Keratinocyte (primary cell): ENCODE results near the gene TH. TPM values are rescaled to one million over a fixed set of nuclear protein-coding genes. Genes with fewer than 3 reads are reported as not detected.

Experiments used
- DNase-seq: peaks from one replicate; pipeline ENCODE4 v3.0.0-alpha.2; 2011; ENCODE audit warnings: low read depth, missing footprints, low spot score
- FAIRE-seq: peaks from 2 replicates; lab custom pipeline; 2011; peaks lifted over from hg19 to GRCh38; lab: Jason Lieb, UNC
- H2AFZ ChIP-seq: 2 replicates; pipeline ENCODE4 v1.6.0; 2012; ENCODE audit warnings: low read length, control low read depth, inconsistent platforms; ENCODE audit not compliant: control insufficient read depth
- H3K27ac ChIP-seq: 2 replicates; pipeline ENCODE4 v1.5.1; 2011; ENCODE audit warnings: low read length; ENCODE audit not compliant: control insufficient read depth, insufficient read depth
- H3K27me3 ChIP-seq: 3 replicates; pipeline ENCODE4 v1.6.0; 2011; ENCODE audit warnings: low read length; ENCODE audit not compliant: control insufficient read depth, insufficient read depth; ENCODE audit errors: extremely low read depth
- H3K36me3 ChIP-seq, 2 experiments: 2 replicates in 1 of 2; 3 replicates in 1 of 2; pipeline ENCODE4 v1.5.1; 2011; ENCODE audit warnings: low read length in 2 of 2, mild to moderate bottlenecking in 1 of 2; ENCODE audit not compliant: control insufficient read depth in 2 of 2, insufficient read depth in 2 of 2; ENCODE audit errors: extremely low read depth in 1 of 2
- H3K4me1 ChIP-seq: 3 replicates; pipeline ENCODE4 v1.5.1; 2011; ENCODE audit warnings: low read length; ENCODE audit not compliant: control insufficient read depth, insufficient read depth; ENCODE audit errors: extremely low read depth
- H3K4me2 ChIP-seq: 3 replicates; pipeline ENCODE4 v1.6.0; 2011; ENCODE audit warnings: low read depth, low read length; ENCODE audit not compliant: control insufficient read depth, insufficient read depth; ENCODE audit errors: extremely low read depth
- H3K4me3 ChIP-seq, 3 experiments: fragments of 200-600 bp in 1 of 3; sonication (generic) in 1 of 3; 2 replicates in 2 of 3; 3 replicates in 1 of 3; pipeline ENCODE4 v1.5.1; 2011 to 2016; ENCODE audit warnings: low read length in 3 of 3, mild to moderate bottlenecking in 3 of 3, control low read depth in 2 of 3, inconsistent platforms in 1 of 3, low read depth in 1 of 3, mixed read lengths in 1 of 3, mixed run types in 1 of 3, moderate library complexity in 1 of 3; ENCODE audit not compliant: control insufficient read depth in 2 of 3, insufficient read depth in 2 of 3; ENCODE audit errors: extremely low read depth in 1 of 3
- H3K79me2 ChIP-seq: 2 replicates; pipeline ENCODE4 v1.6.0; 2012; ENCODE audit warnings: low read length; ENCODE audit not compliant: control insufficient read depth, insufficient read depth
- H3K9ac ChIP-seq: 3 replicates; pipeline ENCODE4 v1.6.0; 2011; ENCODE audit warnings: low read length; ENCODE audit not compliant: control insufficient read depth, insufficient read depth; ENCODE audit errors: extremely low read depth
- H3K9me1 ChIP-seq: 3 replicates; pipeline ENCODE4 v1.6.0; 2011; ENCODE audit warnings: low read length; ENCODE audit not compliant: control insufficient read depth, insufficient read depth; ENCODE audit errors: extremely low read depth
- H3K9me3 ChIP-seq: 2 replicates; pipeline ENCODE4 v1.5.1; 2012; ENCODE audit warnings: low read depth, low read length; ENCODE audit not compliant: control insufficient read depth
- H4K20me1 ChIP-seq: 3 replicates; pipeline ENCODE4 v1.6.0; 2011; ENCODE audit warnings: low read length; ENCODE audit not compliant: control insufficient read depth, insufficient read depth; ENCODE audit errors: extremely low read depth
- CTCF ChIP-seq, 3 experiments: IDR thresholded peaks in 1 of 3; conservative IDR thresholded peaks in 1 of 3; optimal IDR thresholded peaks in 1 of 3; 2 replicates in 2 of 3; 3 replicates in 1 of 3; pipeline versions ENCODE3 to v1.5.1; 2011; ENCODE audit warnings: low read length in 3 of 3, mild to moderate bottlenecking in 3 of 3, moderate library complexity in 2 of 3, control low read depth in 1 of 3, inconsistent platforms in 1 of 3; ENCODE audit not compliant: insufficient read depth in 2 of 3; ENCODE audit errors: extremely low read depth in 1 of 3
- EZH2 ChIP-seq: IDR thresholded peaks from one replicate; pipeline ENCODE4 v1.6.1; 2012; ENCODE audit warnings: inconsistent platforms, mild to moderate bottlenecking, low read length, moderate library complexity
- dilution Hi-C: fragments of 300-500 bp; cut with MboI; formaldehyde crosslinking; loops from one replicate; pipeline ENCODE4 v1.7.0; 2020; ENCODE audit warnings: low sequenced_read_pairs; ENCODE audit not compliant: extremely low pct_ligation_motif_present
- polyA plus RNA-seq, 5 experiments: library from polyadenylated mRNA; depleted of rRNA in 3 of 5; stranded (reverse) in 3 of 5; stranded (forward) in 1 of 5; unstranded in 1 of 5; fragments of >200 nt; gene quantifications; 1 replicate in 1 of 5; 2 replicates in 3 of 5; 3 replicates in 1 of 5; pipeline versions ENCODE4 v1.2.1 to v1.2.3, GENCODE V29; 2011 to 2012; ENCODE audit warnings: missing spikeins in 2 of 5, low read depth in 1 of 5, low replicate concordance in 1 of 5

Gene TH
- polyA plus RNA-seq, 1 donor (not counting 4 experiments of a cell fraction or from before 2014, with no cell fraction given) = 0.50 TPM

DNA sequence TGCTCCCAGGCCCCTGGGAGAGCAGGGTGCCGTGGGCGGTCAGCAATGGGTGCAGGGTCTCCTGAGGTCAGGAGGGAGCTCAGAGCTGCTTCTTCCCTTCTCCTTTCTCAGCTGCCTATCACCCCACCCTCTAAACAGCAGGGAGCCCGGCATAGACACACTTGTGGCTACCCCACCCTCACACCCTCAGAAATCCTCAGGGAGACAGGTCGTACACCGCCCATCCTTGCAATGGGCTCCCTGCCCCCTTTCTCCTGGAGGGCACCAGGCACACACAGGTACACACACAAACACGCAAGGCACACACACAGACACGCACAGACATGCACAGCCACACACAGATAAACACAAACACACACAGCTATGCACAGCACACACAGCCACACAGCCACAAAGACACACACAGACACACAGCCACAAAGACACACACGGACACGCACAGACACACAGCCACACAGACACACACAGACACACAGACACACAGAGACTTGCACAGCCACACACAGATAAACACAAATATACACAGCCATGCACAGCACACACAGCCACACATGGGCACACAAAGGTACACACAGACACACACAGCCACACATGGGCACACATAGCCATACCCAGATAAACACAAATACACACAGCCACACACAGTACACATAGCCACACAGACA is 44.9 kb upstream of the TH start:
- Histone ChIP-seq H3K79me2 (no peaks in the 10 kb centered on the region), H3K9me1 (no peaks in the 10 kb centered on the region), H3K9ac (no peak overlapping the region), H4K20me1 (no peaks in the 10 kb centered on the region), H3K4me2 (no peak overlapping the region), H3K27ac (no peak overlapping the region), H3K4me3 (no peak overlapping the region), H3K36me3 (no peaks in the 10 kb centered on the region), H3K9me3 (no peaks in the 10 kb centered on the region), H3K4me1 (peaks cover 7% of the 10 kb centered on the region), H3K27me3 (peaks cover 35% of the 10 kb centered on the region), H2AFZ (no peak overlapping the region)
- DNase-seq (no peak), FAIRE-seq (no peak)
- dilution Hi-C loops = no loop called here
- TF ChIP-seq EZH2 (no peak), CTCF (optimal IDR thresholded peaks at IDR 0.05 in 1 of 3, IDR thresholded peaks at IDR 0.05 in 1 of 3, conservative IDR thresholded peaks at IDR 0.05 in 1 of 3; ENCODE audit: extremely low read depth in 1 of 3, insufficient read depth in 2 of 3, low read length in 3 of 3) (no peak)

GRCh38 chr11:2215561-2216399 is 44.2 kb upstream of the TH start:
- FAIRE-seq = no peak
- H3K36me3 ChIP-seq = no peaks in the 10 kb centered on the region
- no peak overlapping the region for H3K9ac ChIP-seq
- H3K9me1 ChIP-seq = no peaks in the 10 kb centered on the region
- H4K20me1 ChIP-seq = no peaks in the 10 kb centered on the region
- peaks cover 32% of the 10 kb centered on the region for H3K27me3 ChIP-seq
- TF ChIP-seq CTCF (optimal IDR thresholded peaks at IDR 0.05 in 1 of 3, IDR thresholded peaks at IDR 0.05 in 1 of 3, conservative IDR thresholded peaks at IDR 0.05 in 1 of 3; ENCODE audit: extremely low read depth in 1 of 3, insufficient read depth in 2 of 3, low read length in 3 of 3) = no peak
- TF ChIP-seq EZH2 = no peak
- DNase-seq = no peak
- no peaks in the 10 kb centered on the region for H3K79me2 ChIP-seq
- no peak overlapping the region for H3K4me3 ChIP-seq
- H3K4me2 ChIP-seq = no peak overlapping the region
- H2AFZ ChIP-seq = no peak overlapping the region
- dilution Hi-C loops = no loop called here
- no peak overlapping the region for H3K27ac ChIP-seq
- H3K9me3 ChIP-seq = no peaks in the 10 kb centered on the region
- peaks cover 7% of the 10 kb centered on the region for H3K4me1 ChIP-seq
